Suprapubic skin (tissue), 4 donors: ENCODE measurements around the gene PSD. TPM values are rescaled to one million over a fixed set of nuclear protein-coding genes. Genes with fewer than 3 reads are reported as not detected.
A peak's percentile ranks its signal among the peaks of the same experiment; 100 is the strongest.

Experiments
- DNase-seq, 2 donors: peaks; one replicate each; pipeline ENCODE4 v3.0.0-alpha.2; 2019; ENCODE audit warnings: low spot score in 2 of 2
- H3K27ac ChIP-seq: fragments of 200-600 bp; sonication (generic); one replicate; pipeline ENCODE4 v1.5.1; 2019
- H3K27me3 ChIP-seq: fragments of 200-600 bp; sonication (generic); one replicate; pipeline ENCODE4 v1.5.1; 2019
- H3K36me3 ChIP-seq: fragments of 200-600 bp; sonication (generic); one replicate; pipeline ENCODE4 v1.5.1; 2019
- H3K4me1 ChIP-seq: fragments of 200-600 bp; sonication (generic); one replicate; pipeline ENCODE4 v1.5.1; 2019
- H3K4me3 ChIP-seq: fragments of 200-600 bp; sonication (generic); one replicate; pipeline ENCODE4 v1.5.1; 2019; ENCODE audit warnings: mild to moderate bottlenecking
- H3K9me3 ChIP-seq: fragments of 200-600 bp; sonication (generic); one replicate; pipeline ENCODE4 v1.5.1; 2019
- EP300 ChIP-seq: sonication (generic); formaldehyde crosslinking; IDR thresholded peaks from one replicate; pipeline ENCODE4 v1.6.1; 2017; ENCODE audit warnings: antibody characterized with exemption
- POLR2A ChIP-seq, 2 donors: fragments of 450-650 bp; IDR thresholded peaks; one replicate each; pipeline ENCODE4 v1.6.1; 2017; ENCODE audit warnings: antibody characterized with exemption in 2 of 2, mild to moderate bottlenecking in 2 of 2, moderate library complexity in 2 of 2
- POLR2AphosphoS5 ChIP-seq, 3 donors: sonication (generic); formaldehyde crosslinking; IDR thresholded peaks; one replicate each; pipeline ENCODE4 v1.6.1; 2017; ENCODE audit warnings: antibody characterized with exemption in 3 of 3
- WGBS: methylation state at CpG from one replicate; pipeline ENCODE4 v1.1.5; 2018; 5-methylcytosine and 5-hydroxymethylcytosine counted together
- total RNA-seq, 4 donors: library from RNA; depleted of rRNA; stranded (reverse); fragments of >200 nt; gene quantifications; one replicate each; pipeline ENCODE4 v1.1.0, GENCODE V29; 2016
- TF ChIP-seq, protein P1 (sequence below), 2 donors: fragments of 200-600 bp in 1 of 2; fragments of 450-650 bp in 1 of 2; sonication (generic) in 1 of 2; IDR thresholded peaks; one replicate each; pipeline ENCODE4 v1.5.1; 2016 to 2019; ENCODE audit warnings: antibody characterized with exemption in 2 of 2, mild to moderate bottlenecking in 1 of 2, moderate library complexity in 1 of 2

The PSD gene
- total RNA-seq, 4 donors from 2014 or later, result 1.7 to 4.8 (median 2.1) TPM

DNA sequence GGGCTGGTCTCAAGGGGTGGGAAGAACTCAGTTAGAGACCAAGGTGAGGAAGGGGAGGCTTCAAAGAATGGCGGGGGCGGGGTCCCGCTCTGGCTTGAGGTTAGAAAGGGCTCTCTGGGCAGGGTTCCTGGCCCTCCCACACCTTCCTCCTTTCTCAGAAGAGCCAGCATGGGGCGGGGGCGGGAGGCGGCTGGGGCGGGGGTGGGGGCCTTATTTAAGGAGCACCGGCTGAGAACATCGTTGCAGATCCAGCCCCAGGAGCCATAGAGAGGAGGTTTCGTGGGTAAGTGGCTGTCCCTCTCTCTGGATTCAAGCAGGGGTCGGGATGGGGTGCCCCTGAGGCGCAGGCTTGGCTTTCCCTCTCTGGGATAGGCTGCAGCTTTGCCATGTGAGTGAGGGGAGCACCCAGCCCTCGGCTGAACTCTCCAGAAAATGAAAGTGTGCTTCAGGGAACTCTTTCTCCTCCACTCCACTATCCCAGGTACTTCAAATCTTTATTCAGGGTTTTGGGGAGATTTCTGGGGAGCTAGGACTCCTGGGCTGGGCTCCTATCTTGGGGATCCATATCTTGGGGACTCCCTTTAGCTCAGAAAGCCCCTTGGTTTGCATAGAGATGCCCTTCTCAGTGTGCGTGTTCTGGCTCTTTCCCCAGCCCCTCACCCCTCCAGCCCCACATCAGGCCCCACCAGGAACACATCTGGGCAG lies 17.1 kb upstream of the PSD start:
- Histone ChIP-seq H3K4me3 (peak overlapping the region; percentile 22), H3K9me3 (no peaks in the 10 kb centered on the region), H3K36me3 (no peaks in the 10 kb centered on the region), H3K27me3 (peaks cover 7% of the 10 kb centered on the region), H3K27ac (no peak overlapping the region), H3K4me1 (peaks cover 33% of the 10 kb centered on the region)
- TF ChIP-seq POLR2AphosphoS5 (IDR thresholded peaks at IDR 0.05), result no peak
- no peak for TF ChIP-seq EP300
- TF ChIP-seq, protein P1, sequence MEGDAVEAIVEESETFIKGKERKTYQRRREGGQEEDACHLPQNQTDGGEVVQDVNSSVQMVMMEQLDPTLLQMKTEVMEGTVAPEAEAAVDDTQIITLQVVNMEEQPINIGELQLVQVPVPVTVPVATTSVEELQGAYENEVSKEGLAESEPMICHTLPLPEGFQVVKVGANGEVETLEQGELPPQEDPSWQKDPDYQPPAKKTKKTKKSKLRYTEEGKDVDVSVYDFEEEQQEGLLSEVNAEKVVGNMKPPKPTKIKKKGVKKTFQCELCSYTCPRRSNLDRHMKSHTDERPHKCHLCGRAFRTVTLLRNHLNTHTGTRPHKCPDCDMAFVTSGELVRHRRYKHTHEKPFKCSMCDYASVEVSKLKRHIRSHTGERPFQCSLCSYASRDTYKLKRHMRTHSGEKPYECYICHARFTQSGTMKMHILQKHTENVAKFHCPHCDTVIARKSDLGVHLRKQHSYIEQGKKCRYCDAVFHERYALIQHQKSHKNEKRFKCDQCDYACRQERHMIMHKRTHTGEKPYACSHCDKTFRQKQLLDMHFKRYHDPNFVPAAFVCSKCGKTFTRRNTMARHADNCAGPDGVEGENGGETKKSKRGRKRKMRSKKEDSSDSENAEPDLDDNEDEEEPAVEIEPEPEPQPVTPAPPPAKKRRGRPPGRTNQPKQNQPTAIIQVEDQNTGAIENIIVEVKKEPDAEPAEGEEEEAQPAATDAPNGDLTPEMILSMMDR (IDR thresholded peaks at IDR 0.05), result no peak
- 15% methylated on average over 11 of the region's 14 CpGs for WGBS
- no peak for DNase-seq

DNA sequence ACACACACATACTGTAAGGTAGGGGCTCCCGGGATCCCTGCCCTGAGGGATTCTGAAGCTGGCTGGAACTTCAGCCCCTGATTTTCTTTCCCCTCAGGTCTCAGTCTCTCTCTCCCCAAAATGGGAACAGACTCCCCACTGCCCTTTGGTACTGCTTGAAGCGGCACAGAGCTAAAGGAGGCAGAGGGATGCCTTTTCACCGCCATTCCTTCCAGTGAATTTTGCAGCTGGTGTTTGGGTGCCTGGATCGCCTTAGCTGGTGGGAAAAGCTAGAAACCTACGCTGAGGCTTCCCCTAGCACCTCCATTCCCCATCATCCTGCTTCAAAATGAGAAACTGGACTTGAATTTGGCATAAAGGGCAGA lies 16.5 kb upstream of the PSD start:
- H3K27me3 ChIP-seq, result peaks cover 7% of the 10 kb centered on the region
- peaks cover 33% of the 10 kb centered on the region for H3K4me1 ChIP-seq
- no peaks in the 10 kb centered on the region for H3K9me3 ChIP-seq
- H3K36me3 ChIP-seq, result no peaks in the 10 kb centered on the region
- 64% methylated on average over 5 of the region's 5 CpGs for WGBS
- H3K4me3 ChIP-seq, result peak overlapping the region; percentile 22
- TF ChIP-seq, protein P1 (IDR thresholded peaks at IDR 0.05), result no peak
- no peak for TF ChIP-seq POLR2AphosphoS5 (IDR thresholded peaks at IDR 0.05)
- no peak for TF ChIP-seq EP300
- no peak for TF ChIP-seq POLR2A (IDR thresholded peaks at IDR 0.05)
- no peak overlapping the region for H3K27ac ChIP-seq
- DNase-seq, result no peak

DNA sequence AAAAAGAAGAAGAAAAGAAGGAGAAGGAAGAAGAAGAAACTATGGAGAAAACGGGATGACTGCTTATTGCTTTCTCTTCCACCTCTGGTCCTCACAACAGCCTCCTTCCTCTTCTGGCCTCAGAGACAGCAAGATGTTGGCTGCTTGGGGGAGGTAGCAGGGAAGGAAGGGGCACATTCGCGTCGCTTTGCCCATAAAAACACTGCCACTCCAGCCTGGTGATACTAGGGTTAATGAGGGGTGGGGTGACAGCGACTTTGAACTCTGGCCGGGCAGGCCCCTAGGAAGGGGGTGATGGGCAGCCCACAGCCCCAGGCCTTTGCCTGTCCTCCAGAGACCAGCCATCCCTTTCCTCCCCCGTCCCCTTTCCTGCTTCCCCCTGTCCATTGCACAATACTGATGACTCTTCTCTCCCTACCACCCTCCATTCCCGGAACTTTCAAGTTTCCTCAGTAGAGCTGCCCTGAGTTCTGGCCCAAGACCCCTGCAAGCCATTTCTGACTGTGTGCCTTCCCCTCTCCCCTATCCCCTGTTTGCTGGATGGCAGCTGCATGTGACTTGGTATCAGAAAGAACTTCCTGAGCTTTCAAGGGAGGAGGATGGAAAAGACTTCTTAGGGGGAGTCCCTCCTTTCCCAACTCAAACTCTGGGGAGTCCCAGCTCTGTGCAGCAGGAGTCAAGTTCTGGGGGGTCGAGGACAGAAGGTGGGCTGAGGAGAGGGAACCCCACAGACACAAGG lies 16.0 kb upstream of the PSD start:
- Histone ChIP-seq H3K4me3 (no peak overlapping the region), H3K9me3 (no peaks in the 10 kb centered on the region), H3K27ac (no peak overlapping the region), H3K4me1 (peaks cover 33% of the 10 kb centered on the region), H3K36me3 (no peaks in the 10 kb centered on the region), H3K27me3 (peaks cover 7% of the 10 kb centered on the region)
- TF ChIP-seq POLR2AphosphoS5 (IDR thresholded peaks at IDR 0.05) (no peak), EP300 (no peak), POLR2A (IDR thresholded peaks at IDR 0.05) (no peak)
- TF ChIP-seq, protein P1 (IDR thresholded peaks at IDR 0.05), result no peak
- 26% methylated on average over 9 of the region's 9 CpGs for WGBS
- DNase-seq, result no peak

DNA sequence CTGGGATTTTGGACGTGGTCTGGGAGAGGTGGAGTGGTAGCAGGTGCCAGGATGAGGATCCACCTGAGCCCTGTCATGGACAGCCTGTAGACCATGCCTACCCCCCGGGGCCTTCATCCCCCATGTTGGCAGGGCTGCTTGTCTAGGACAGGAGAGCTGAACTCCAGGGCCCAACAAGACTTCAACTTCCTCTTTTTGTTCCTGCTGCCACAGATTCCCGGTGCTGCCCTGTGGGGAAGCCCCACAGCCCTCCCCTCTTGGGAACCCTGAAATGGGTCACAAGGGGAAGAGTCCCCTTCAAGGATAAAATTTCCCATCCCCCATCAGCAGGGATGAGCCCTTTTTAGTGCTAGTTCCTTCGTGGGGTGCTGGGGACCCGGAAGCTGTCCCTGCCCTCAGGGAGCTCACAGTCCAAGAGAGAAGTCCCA lies 15.0 kb upstream of the PSD start:
- Histone ChIP-seq H3K9me3 (no peaks in the 10 kb centered on the region), H3K4me1 (peaks cover 33% of the 10 kb centered on the region), H3K36me3 (no peaks in the 10 kb centered on the region), H3K27ac (no peak overlapping the region), H3K4me3 (no peak overlapping the region), H3K27me3 (peaks cover 7% of the 10 kb centered on the region)
- WGBS, result 58% methylated on average over 4 of the region's 5 CpGs
- TF ChIP-seq POLR2A (IDR thresholded peaks at IDR 0.05), result no peak
- TF ChIP-seq, protein P1 (IDR thresholded peaks at IDR 0.05), result no peak
- TF ChIP-seq POLR2AphosphoS5 (IDR thresholded peaks at IDR 0.05), result no peak
- no peak for TF ChIP-seq EP300
- no peak for DNase-seq
